Measurements from ENCODE around the gene SF1. TPM values are rescaled to one million over a fixed set of nuclear protein-coding genes. Genes with fewer than 3 reads are reported as not detected.

The SF1 gene
- total and polyA plus RNA-seq, 9 of the 15 experiments (the other 6 are each of a cell fraction or from before 2014, with no cell fraction given) = 13.1 to 334 (median 111) TPM

GRCh38 chr11:64800303-64801157 is 22.2 kb upstream of the SF1 start:
- ChIA-PET CTCF (ENCODE audit: low intra/inter-chr PET ratio) (interaction anchor here (0.6 kb wide), 2 partner anchors 16 to 89 kb away, joined by 3 read pairs; no protein-coding TSS in a partner anchor), POLR2A (interaction anchor here (0.6 to 1.6 kb wide), 10 partner anchors 9 to 631 kb away, joined by 3 to 5 read pairs (median 3); partner anchors contain the start of gene SF1)
- Histone ChIP-seq H3K27me3 (ENCODE audit: control insufficient read depth in 2 of 2, insufficient read depth in 2 of 2, low read length in 2 of 2) (no peaks in the 10 kb centered on the region), H3K36me3 (ENCODE audit: control insufficient read depth, insufficient read depth, low read length) (peaks cover 17% of the 10 kb centered on the region; the same call in 2 of the 3 replicates), H3K27ac (ENCODE audit: extremely low read depth, low read depth, low read length) (peak overlapping the region; percentile 32; the same call in 2 of the 3 replicates), H3K79me2 (ENCODE audit: control insufficient read depth, insufficient read depth, low read length) (no peaks in the 10 kb centered on the region), H3K9me3 (replicated peaks; ENCODE audit: control insufficient read depth, insufficient read depth, low read depth, low read length) (no peaks in the 10 kb centered on the region), H3K9me1 (ENCODE audit: control insufficient read depth, insufficient read depth, low read length) (no peaks in the 10 kb centered on the region), H3K4me2 (ENCODE audit: insufficient read depth, low read length) (peak overlapping the region; percentile 5; the same call in 1 of the 2 replicates), H3K9ac (ENCODE audit: insufficient read depth in 1 of 2, low read depth in 2 of 2, low read length in 2 of 2) (peak overlapping the region in 1 of 2 experiments; percentile 85; a peak in 2 of 4 replicates), H3K4me3 (no peak overlapping the region), H2AFZ (ENCODE audit: low read depth, low read length) (0 out of 2 replicates have a peak overlapping the region, but pooled peaks have one; percentile 45), H4K20me1 (replicated peaks; ENCODE audit: control insufficient read depth, insufficient read depth, low read length) (no peaks in the 10 kb centered on the region), H3K4me1 (replicated peaks in 1 of 2; ENCODE audit: control insufficient read depth in 2 of 2, insufficient read depth in 2 of 2, low read length in 2 of 2) (peaks cover 30 to 79% of the 10 kb centered on the region in 2 experiments)
- ATAC-seq = 0 out of 3 replicates have a peak, but pooled peaks have one; percentile 3
- peak in 3 of 4 experiments; percentile 43 to 47 (median 43) for DNase-seq (ENCODE audit: extremely low read depth in 1 of 4, low spot score in 3 of 4)
- 46% methylated on average over 25 of the region's 26 CpGs for WGBS (ENCODE audit: insufficient coverage, low coverage, missing lambda C conversion rate)
- in situ Hi-C loops (cut with MboI) (no loop called here), intact Hi-C loops (cut with micrococcal nuclease) (loop anchor here (5.0 kb wide), 1 partner anchor 42 kb away; the partner anchor contains the start of gene CDC42BPG)
- FAIRE-seq = no peak
- no TSS peak for BruUV-seq (replicated peaks)
- TF ChIP-seq ZNF217 (CRISPR knock-in tag; IDR thresholded peaks at IDR 0.05) = no peak
- TF ChIP-seq KLF1 (tag; IDR thresholded peaks at IDR 0.05) = peak; percentile 52; the same call in 1 of the 2 replicates
- TF ChIP-seq E2F6 (IDR thresholded peaks at IDR 0.05; ENCODE audit: borderline replicate concordance in 1 of 2, extremely low read depth in 1 of 2, insufficient read depth in 1 of 2, insufficient read length in 1 of 2, low read depth in 1 of 2, low read length in 1 of 2, poor library complexity in 1 of 2, severe bottlenecking in 1 of 2) = peak; percentile 38 to 45
- 0 out of 4 replicates have a peak, but pooled peaks of 1 of the 2 experiments have one; percentile 10 for TF ChIP-seq RCOR1 (IDR thresholded peaks at IDR 0.05; ENCODE audit: borderline replicate concordance in 1 of 2, low read depth in 2 of 2, low read length in 2 of 2)
- peak; percentile 59 for TF ChIP-seq CEBPB (tag; IDR thresholded peaks at IDR 0.05)
- TF ChIP-seq POU5F1 (IDR thresholded peaks at IDR 0.05; ENCODE audit: borderline replicate concordance, low read depth, low read length, partially characterized antibody) = no peak
- 0 out of 2 replicates have a peak, but pooled peaks have one; percentile 26 for TF ChIP-seq CREM (IDR thresholded peaks at IDR 0.05; ENCODE audit: low read depth)
- peak; percentile 89 for TF ChIP-seq NR2C1 (IDR thresholded peaks at IDR 0.05)
- TF ChIP-seq NR2C1 (tag; IDR thresholded peaks at IDR 0.05) = peak; percentile 90
- TF ChIP-seq CCNT2 (IDR thresholded peaks at IDR 0.05; ENCODE audit: borderline replicate concordance, extremely low read depth, insufficient read length, low read depth, low read length) = no peak
- TF ChIP-seq GTF2E2 (tag; IDR thresholded peaks at IDR 0.05) = no peak
- peak in 1 of 2 experiments; percentile 16; a peak in 1 of 4 replicates for TF ChIP-seq KDM1A (IDR thresholded peaks at IDR 0.05)
- TF ChIP-seq ESRRA (IDR thresholded peaks at IDR 0.05; ENCODE audit: borderline replicate concordance, low read depth) = peak; percentile 55; the same call in 1 of the 2 replicates
- no peak for TF ChIP-seq EHMT2 (IDR thresholded peaks at IDR 0.05)
- 0 out of 2 replicates have a peak, but pooled peaks have one; percentile 20 for TF ChIP-seq DMBX1 (CRISPR knock-in tag; IDR thresholded peaks at IDR 0.05; ENCODE audit: borderline replicate concordance)
- no peak for TF ChIP-seq ERF (CRISPR knock-in tag; IDR thresholded peaks at IDR 0.05)

Measured in K562 (cell line).